K562 (cell line): ENCODE data around the gene KCNJ11. TPM values are rescaled to one million over a fixed set of nuclear protein-coding genes. Genes with fewer than 3 reads are reported as not detected.

Experiments
- ATAC-seq: fragments of 200-7000 bp; cut with Tn5 transposase; 3 replicates; pipeline ENCODE4 v1.9.1; 2020; ENCODE audit warnings: moderate library complexity
- BruUV-seq: library from RNA; stranded (reverse); fragments of 400-500 nt; replicated peaks from 2 replicates; lab custom pipeline; 2021; lab: Mats Ljungman, UMichigan
- CTCF ChIA-PET: fragments of 300-600 bp; formaldehyde crosslinking; extraction: SDS; loops from one replicate; lab custom pipeline; 2021; ENCODE audit warnings: low intra/inter-chr PET ratio; lab: Yijun Ruan, JAX
- POLR2A ChIA-PET: fragments of 300-600, 350-650 bp; sonication (Branson Sonifier 250); formaldehyde crosslinking; extraction: SDS; loops from one replicate; lab custom pipeline; 2021; ENCODE audit warnings: antibody characterized with exemption, inconsistent platforms; lab: Yijun Ruan, JAX
- DNase-seq, 4 experiments: peaks; one replicate each; pipeline versions ENCODE4 v3.0.0 to v3.0.0-alpha.2; 2011 to 2018; ENCODE audit warnings: low spot score in 3 of 4, mixed read lengths in 3 of 4; ENCODE audit errors: extremely low read depth in 1 of 4
- FAIRE-seq: peaks from 2 replicates; lab custom pipeline; 2011; peaks lifted over from hg19 to GRCh38; lab: Jason Lieb, UNC
- H2AFZ ChIP-seq: 2 replicates; pipeline ENCODE4 v1.6.0; 2011; ENCODE audit warnings: low read depth, low read length, control low read depth, inconsistent platforms
- H3K27ac ChIP-seq: fragments of 200-600 bp; 3 replicates; pipeline ENCODE4 v1.8.0; 2011; ENCODE audit warnings: low read depth, mild to moderate bottlenecking, control low read depth, inconsistent platforms, low read length, moderate library complexity, mixed read lengths; ENCODE audit errors: extremely low read depth
- H3K27me3 ChIP-seq, 2 experiments: fragments of 300-600 bp in 1 of 2; 2 replicates in 1 of 2; 3 replicates in 1 of 2; pipeline versions ENCODE4 v1.6.0 to v1.8.0; 2011; ENCODE audit warnings: inconsistent platforms in 2 of 2, low read length in 2 of 2, mild to moderate bottlenecking in 1 of 2, mixed read lengths in 1 of 2, moderate library complexity in 1 of 2; ENCODE audit not compliant: control insufficient read depth in 2 of 2, insufficient read depth in 2 of 2
- H3K36me3 ChIP-seq: fragments of 300-600 bp; 3 replicates; pipeline ENCODE4 v1.8.0; 2011; ENCODE audit warnings: mild to moderate bottlenecking, low read length, inconsistent platforms; ENCODE audit not compliant: control insufficient read depth, insufficient read depth
- H3K4me1 ChIP-seq, 2 experiments: fragments of 200-600 bp in 1 of 2; replicated peaks in 1 of 2; 2 replicates in 1 of 2; 3 replicates in 1 of 2; pipeline versions ENCODE4 v1.5.1 to v1.8.0; 2011; ENCODE audit warnings: inconsistent platforms in 2 of 2, low read length in 2 of 2, mild to moderate bottlenecking in 1 of 2, mixed read lengths in 1 of 2, moderate library complexity in 1 of 2; ENCODE audit not compliant: control insufficient read depth in 2 of 2, insufficient read depth in 2 of 2
- H3K4me2 ChIP-seq: 2 replicates; pipeline ENCODE4 v1.6.1; 2011; ENCODE audit warnings: low read length, control low read depth, inconsistent platforms, mixed read lengths; ENCODE audit not compliant: insufficient read depth
- H3K4me3 ChIP-seq: fragments of 200-600 bp; sonication (generic), shearing (Covaris generic); 2 replicates; pipeline ENCODE4 v1.5.1; 2016; ENCODE audit warnings: control low read depth, inconsistent platforms
- H3K79me2 ChIP-seq: fragments of 200-600 bp; 3 replicates; pipeline ENCODE4 v1.8.0; 2011; ENCODE audit warnings: low read length, inconsistent platforms; ENCODE audit not compliant: control insufficient read depth, insufficient read depth
- H3K9ac ChIP-seq, 2 experiments: 2 replicates each; pipeline versions ENCODE4 v1.6.0 to v1.6.1; 2011; ENCODE audit warnings: low read depth in 2 of 2, low read length in 2 of 2, control low read depth in 1 of 2, inconsistent platforms in 1 of 2, mild to moderate bottlenecking in 1 of 2, mixed read lengths in 1 of 2; ENCODE audit not compliant: insufficient read depth in 1 of 2
- H3K9me1 ChIP-seq: one replicate; pipeline ENCODE4 v1.6.0; 2011; ENCODE audit warnings: inconsistent platforms, mild to moderate bottlenecking, low read length, moderate library complexity; ENCODE audit not compliant: control insufficient read depth, insufficient read depth
- H3K9me3 ChIP-seq: replicated peaks from 2 replicates; pipeline ENCODE4 v1.5.1; 2011; ENCODE audit warnings: low read depth, low read length, inconsistent platforms; ENCODE audit not compliant: control insufficient read depth, insufficient read depth
- H4K20me1 ChIP-seq: replicated peaks from 2 replicates; pipeline ENCODE4 v1.6.1; 2011; ENCODE audit warnings: low read length, inconsistent platforms, mixed read lengths; ENCODE audit not compliant: control insufficient read depth, insufficient read depth
- ETV1 ChIP-seq: fragments of 450-650 bp; conservative IDR thresholded peaks from 2 replicates; pipeline ENCODE4 v1.6.1; 2016; ENCODE audit warnings: missing genetic modification characterization, control low read depth, low read depth, missing compliant biosample characterization
- HMG20A ChIP-seq: fragments of 450-650 bp; formaldehyde crosslinking; conservative IDR thresholded peaks from 2 replicates; pipeline ENCODE4 v1.4.0; 2020; ENCODE audit warnings: mild to moderate bottlenecking, mixed read lengths
- MYBL2 ChIP-seq, 2 experiments: fragments of 450-650 bp in 1 of 2; sonication (generic) in 1 of 2; formaldehyde crosslinking in 1 of 2; IDR thresholded peaks; 2 replicates each; pipeline versions ENCODE4 v1.6.1 to v1.8.1; 2017 to 2022; ENCODE audit warnings: borderline replicate concordance in 1 of 2, inconsistent platforms in 1 of 2, low read depth in 1 of 2, mild to moderate bottlenecking in 1 of 2, missing genetic modification reagents in 1 of 2, moderate library complexity in 1 of 2
- SMARCC2 ChIP-seq: fragments of 450-650 bp; IDR thresholded peaks from 2 replicates; pipeline ENCODE4 v1.6.1; 2017; ENCODE audit warnings: antibody characterized with exemption, moderate library complexity, mild to moderate bottlenecking, low read depth
- ZNF24 ChIP-seq: fragments of 450-650 bp; IDR thresholded peaks from 2 replicates; pipeline ENCODE4 v1.6.1; 2016
- ZNF408 ChIP-seq: fragments of 250-450 bp; sonication (Bioruptor Pico); IDR thresholded peaks from 2 replicates; pipeline ENCODE4 v1.4.0; 2020; ENCODE audit warnings: low read depth, mild to moderate bottlenecking, moderate library complexity
- ZNF445 ChIP-seq: fragments of 250-450 bp; sonication (Bioruptor Pico); IDR thresholded peaks from 2 replicates; pipeline ENCODE4 v1.4.0; 2020; ENCODE audit warnings: low read depth, mild to moderate bottlenecking, moderate library complexity
- ZNF518B ChIP-seq: fragments of 250-450 bp; sonication (Bioruptor Pico); IDR thresholded peaks from 2 replicates; pipeline ENCODE4 v1.5.0; 2021; ENCODE audit warnings: mild to moderate bottlenecking, moderate library complexity
- WGBS: fragments of 100-300 bp; shearing (Covaris generic); methylation state at CpG from one replicate; pipeline ENCODE4 v1.1.6; 2016; ENCODE audit warnings: low coverage, mixed read lengths; ENCODE audit not compliant: insufficient coverage; ENCODE audit errors: missing lambda C conversion rate; 5-methylcytosine and 5-hydroxymethylcytosine counted together
- in situ Hi-C: fragments of 300-500 bp; cut with MboI; formaldehyde crosslinking; loops from 4 replicates; pipeline ENCODE4 v1.15.0; 2018; ENCODE audit warnings: inconsistent platforms, mixed read lengths
- intact Hi-C: fragments of 100-400 bp; cut with micrococcal nuclease; formaldehyde crosslinking; loops from 2 replicates; pipeline ENCODE4 v1.14.2; 2022
- polyA plus RNA-seq, 8 experiments: library from polyadenylated mRNA; depleted of rRNA in 4 of 8; stranded (reverse) in 5 of 8; unstranded in 3 of 8; fragments of >200 nt; fragmentation: Nextera tagmentation in 2 of 8; fragmentation: Illumina TruSeq in 1 of 8; extraction: Ambion mirVana in 2 of 8; extraction: Trizol in 1 of 8; gene quantifications; 2 replicates each; pipeline versions ENCODE4 v1.2.1 to v1.2.3, GENCODE V29; 2011 to 2014; ENCODE audit warnings: inconsistent platforms in 1 of 8, missing spikeins in 1 of 8
- total RNA-seq, 7 experiments: library from RNA; depleted of rRNA in 6 of 7; stranded (reverse); fragments of >200 nt in 6 of 7; fragmentation: Illumina TruSeq in 2 of 7; extraction: Trizol in 2 of 7; gene quantifications; 2 replicates each; pipeline versions ENCODE4 v1.2.1 to v1.2.3, GENCODE V29; 2011 to 2021; ENCODE audit warnings: low replicate concordance in 1 of 7

Gene KCNJ11
- total and polyA plus RNA-seq, 9 of the 15 experiments (the other 6 are each of a cell fraction or from before 2014, with no cell fraction given): 0.54 to 3.7 (median 0.86) TPM; not detected in 2

- Histone ChIP-seq H3K36me3 (no peaks in the 10 kb centered on the region), H2AFZ (no peak overlapping the region), H3K9me1 (peaks cover 5% of the 10 kb centered on the region)
- POLR2A ChIA-PET: no interaction called here
- in situ Hi-C loops (loop anchor here (10.0 kb wide), 1 partner anchor 133 kb away; no protein-coding TSS in a partner anchor), intact Hi-C loops (no loop called here)
- DNase-seq: no peak
- no TSS peak for BruUV-seq
- TF ChIP-seq SMARCC2 (no peak), ZNF408 (CRISPR knock-in tag) (no peak), MYBL2 (IDR thresholded peaks at IDR 0.05; ENCODE audit: low read depth) (no peak), MYBL2 (CRISPR knock-in tag; IDR thresholded peaks at IDR 0.05; ENCODE audit: borderline replicate concordance) (no peak), ZNF24 (no peak), ZNF445 (no peak), ZNF518B (CRISPR knock-in tag) (no peak), HMG20A (no peak), ETV1 (no peak)
- TF ChIP-seq, all 486 proteins: peak for 0
- no peak overlapping the region for H3K9ac ChIP-seq
- H3K4me3 ChIP-seq: no peak overlapping the region
- H3K79me2 ChIP-seq: no peaks in the 10 kb centered on the region
- no peak for FAIRE-seq
- CTCF ChIA-PET: no interaction called here
- H3K4me1 ChIP-seq: peaks cover 0 to 31% of the 10 kb centered on the region in 2 experiments; a peak in 2 of 5 replicates
- H3K9me3 ChIP-seq: no peaks in the 10 kb centered on the region
- peaks cover 3% of the 10 kb centered on the region; the same call in 1 of the 2 replicates for H4K20me1 ChIP-seq
- no peak overlapping the region for H3K4me2 ChIP-seq
- 0% methylated on average over 3 of the region's 3 CpGs for WGBS
- no peak overlapping the region for H3K27ac ChIP-seq
- peaks cover 9 to 40% of the 10 kb centered on the region in 2 experiments for H3K27me3 ChIP-seq
- no peak for ATAC-seq
These were observed 3.3 kb upstream of the KCNJ11 start for GRCh38 chr11:17391493-17392355.
